Fibroblast of lung (primary cell): ENCODE measurements around the gene RBFOX1. TPM values are rescaled to one million over a fixed set of nuclear protein-coding genes. Genes with fewer than 3 reads are reported as not detected.

ENCODE experiments used
- DNase-seq, 2 donors: peaks; one replicate each; pipeline versions ENCODE4 v3.0.0 to v3.0.0-alpha.2; 2010; ENCODE audit warnings: low read depth in 2 of 2
- H2AFZ ChIP-seq: 2 replicates; pipeline ENCODE4 v1.5.1; 2012; ENCODE audit warnings: low read length, control low read depth, inconsistent platforms
- H3K27ac ChIP-seq: 2 replicates; pipeline ENCODE4 v1.5.1; 2011; ENCODE audit warnings: low read length, control low read depth; ENCODE audit not compliant: insufficient read depth
- H3K27me3 ChIP-seq: 2 replicates; pipeline ENCODE4 v1.5.1; 2011; ENCODE audit warnings: mild to moderate bottlenecking, low read length; ENCODE audit not compliant: control insufficient read depth, insufficient read depth
- H3K36me3 ChIP-seq: 2 replicates; pipeline ENCODE4 v1.5.1; 2011; ENCODE audit warnings: low read length; ENCODE audit not compliant: control insufficient read depth, insufficient read depth
- H3K4me1 ChIP-seq: 2 replicates; pipeline ENCODE4 v1.5.1; 2011; ENCODE audit warnings: low read length; ENCODE audit not compliant: control insufficient read depth, insufficient read depth; ENCODE audit errors: extremely low read depth
- H3K4me2 ChIP-seq: 2 replicates; pipeline ENCODE4 v1.5.1; 2011; ENCODE audit warnings: low read length, control low read depth; ENCODE audit not compliant: insufficient read depth; ENCODE audit errors: extremely low read depth
- H3K4me3 ChIP-seq, 4 experiments: fragments of 200-600 bp in 1 of 4; sonication (generic) in 1 of 4; replicated peaks in 1 of 4; 2 replicates each; pipeline ENCODE4 v1.5.1; 2011 to 2016; ENCODE audit warnings: low read length in 4 of 4, low read depth in 3 of 4, mild to moderate bottlenecking in 3 of 4, control low read depth in 2 of 4, inconsistent platforms in 1 of 4, mixed read lengths in 1 of 4; ENCODE audit not compliant: insufficient read depth in 1 of 4; ENCODE audit errors: control extremely low read depth in 1 of 4
- H3K79me2 ChIP-seq: 2 replicates; pipeline ENCODE4 v1.5.1; 2012; ENCODE audit warnings: mild to moderate bottlenecking, low read length, inconsistent platforms; ENCODE audit not compliant: control insufficient read depth, insufficient read depth
- H3K9ac ChIP-seq: 2 replicates; pipeline ENCODE4 v1.5.1; 2011; ENCODE audit warnings: mild to moderate bottlenecking, low read length, control low read depth; ENCODE audit not compliant: insufficient read depth
- H3K9me3 ChIP-seq: 2 replicates; pipeline ENCODE4 v1.5.1; 2012; ENCODE audit warnings: low read depth, low read length; ENCODE audit not compliant: control insufficient read depth, insufficient read depth
- H4K20me1 ChIP-seq: 2 replicates; pipeline ENCODE4 v1.5.1; 2011; ENCODE audit warnings: low read length; ENCODE audit not compliant: control insufficient read depth, insufficient read depth; ENCODE audit errors: extremely low read depth
- EZH2 ChIP-seq: IDR thresholded peaks from 2 replicates; pipeline ENCODE4 v1.5.1; 2012; ENCODE audit warnings: low read length, control low read depth, mild to moderate bottlenecking; ENCODE audit errors: missing control alignments
- polyA plus RNA-seq, 2 donors: library from polyadenylated mRNA; depleted of rRNA in 1 of 2; stranded (reverse) in 1 of 2; unstranded in 1 of 2; fragments of >200 nt; gene quantifications; 2 replicates each; pipeline ENCODE4 v1.2.1, GENCODE V29; 2011 to 2012; ENCODE audit warnings: missing spikeins in 1 of 2
- total RNA-seq: library from RNA; depleted of rRNA; stranded (reverse); fragments of >200 nt; gene quantifications from 2 replicates; pipeline ENCODE4 v1.2.1, GENCODE V29; 2014
- TF ChIP-seq, protein P1 (sequence below), 2 donors: IDR thresholded peaks in 1 of 2; conservative IDR thresholded peaks in 1 of 2; 1 replicate in 1 of 2; 2 replicates in 1 of 2; pipeline ENCODE4 v1.5.1; 2011 to 2012; ENCODE audit warnings: low read length in 2 of 2, control low read depth in 1 of 2, inconsistent platforms in 1 of 2, low read depth in 1 of 2, mild to moderate bottlenecking in 1 of 2

The RBFOX1 gene
- total and polyA plus RNA-seq, 2 donors (not counting 1 experiment from before 2014, with no cell fraction given), result not detected

DNA sequence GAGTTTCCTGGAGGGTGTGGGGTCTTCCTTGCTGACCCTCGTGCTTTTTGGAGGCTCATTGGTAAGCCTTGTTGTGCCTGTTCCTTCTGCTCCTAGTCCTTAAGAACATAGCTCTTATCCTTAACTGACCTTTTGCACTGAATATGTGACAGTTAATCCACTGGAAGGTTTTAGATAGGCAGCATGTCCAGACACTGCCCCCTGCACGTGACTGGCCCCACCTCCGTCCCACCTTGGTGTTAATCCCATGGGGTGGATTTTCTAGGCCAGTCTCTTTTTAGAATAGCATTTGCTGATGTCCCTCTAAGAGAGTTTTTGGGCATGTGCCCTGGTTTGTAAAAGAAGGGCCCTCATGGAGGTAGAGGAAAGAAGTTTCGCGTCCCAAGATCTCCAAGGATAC, 58.3 kb downstream of the RBFOX1 start:
- H3K79me2 ChIP-seq, result no peaks in the 10 kb centered on the region
- no peaks in the 10 kb centered on the region for H3K9me3 ChIP-seq
- TF ChIP-seq, protein P1, sequence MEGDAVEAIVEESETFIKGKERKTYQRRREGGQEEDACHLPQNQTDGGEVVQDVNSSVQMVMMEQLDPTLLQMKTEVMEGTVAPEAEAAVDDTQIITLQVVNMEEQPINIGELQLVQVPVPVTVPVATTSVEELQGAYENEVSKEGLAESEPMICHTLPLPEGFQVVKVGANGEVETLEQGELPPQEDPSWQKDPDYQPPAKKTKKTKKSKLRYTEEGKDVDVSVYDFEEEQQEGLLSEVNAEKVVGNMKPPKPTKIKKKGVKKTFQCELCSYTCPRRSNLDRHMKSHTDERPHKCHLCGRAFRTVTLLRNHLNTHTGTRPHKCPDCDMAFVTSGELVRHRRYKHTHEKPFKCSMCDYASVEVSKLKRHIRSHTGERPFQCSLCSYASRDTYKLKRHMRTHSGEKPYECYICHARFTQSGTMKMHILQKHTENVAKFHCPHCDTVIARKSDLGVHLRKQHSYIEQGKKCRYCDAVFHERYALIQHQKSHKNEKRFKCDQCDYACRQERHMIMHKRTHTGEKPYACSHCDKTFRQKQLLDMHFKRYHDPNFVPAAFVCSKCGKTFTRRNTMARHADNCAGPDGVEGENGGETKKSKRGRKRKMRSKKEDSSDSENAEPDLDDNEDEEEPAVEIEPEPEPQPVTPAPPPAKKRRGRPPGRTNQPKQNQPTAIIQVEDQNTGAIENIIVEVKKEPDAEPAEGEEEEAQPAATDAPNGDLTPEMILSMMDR (conservative IDR thresholded peaks at IDR 0.05 in 1 of 2, IDR thresholded peaks at IDR 0.05 in 1 of 2; ENCODE audit: low read depth in 1 of 2, low read length in 2 of 2), result no peak
- no peak for TF ChIP-seq EZH2

DNA sequence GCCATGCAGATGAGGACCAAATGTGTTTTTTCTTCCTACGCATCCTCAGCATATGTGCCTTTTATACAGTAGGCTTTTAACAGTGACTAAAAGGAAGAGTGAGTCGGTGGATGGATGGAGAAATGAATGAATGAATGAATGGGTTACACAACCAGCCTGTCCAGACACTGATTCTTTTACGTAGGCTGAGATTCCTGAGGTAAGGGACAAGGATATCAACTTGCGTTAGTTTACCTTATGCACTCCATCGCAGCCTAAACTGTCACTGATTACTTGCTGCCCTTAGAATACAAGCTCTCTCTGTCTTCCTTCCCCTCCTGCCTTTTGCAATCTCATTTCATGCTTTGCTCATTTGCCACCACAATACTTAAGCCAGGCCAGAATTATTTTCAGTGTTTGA, 59.0 kb downstream of the RBFOX1 start:
- Histone ChIP-seq H3K4me1 (no peaks in the 10 kb centered on the region), H3K9ac (no peak overlapping the region), H3K4me3 (no peak overlapping the region), H3K79me2 (no peaks in the 10 kb centered on the region), H3K9me3 (no peaks in the 10 kb centered on the region), H2AFZ (no peak overlapping the region), H3K4me2 (no peak overlapping the region), H3K27me3 (no peaks in the 10 kb centered on the region), H4K20me1 (no peaks in the 10 kb centered on the region), H3K27ac (no peak overlapping the region), H3K36me3 (no peaks in the 10 kb centered on the region)
- no peak for DNase-seq
- no peak for TF ChIP-seq EZH2
- TF ChIP-seq, protein P1 (conservative IDR thresholded peaks at IDR 0.05 in 1 of 2, IDR thresholded peaks at IDR 0.05 in 1 of 2; ENCODE audit: low read depth in 1 of 2, low read length in 2 of 2), result no peak

More for the DNA sequence above, 58.3 kb downstream of the RBFOX1 start:
- no peak overlapping the region for H3K4me3 ChIP-seq
- no peaks in the 10 kb centered on the region for H3K4me1 ChIP-seq
- DNase-seq, result no peak
- no peaks in the 10 kb centered on the region for H4K20me1 ChIP-seq
- H2AFZ ChIP-seq, result no peak overlapping the region
- H3K36me3 ChIP-seq, result no peaks in the 10 kb centered on the region
- H3K27me3 ChIP-seq, result no peaks in the 10 kb centered on the region
- H3K4me2 ChIP-seq, result no peak overlapping the region
- no peak overlapping the region for H3K27ac ChIP-seq
- H3K9ac ChIP-seq, result no peak overlapping the region

DNA sequence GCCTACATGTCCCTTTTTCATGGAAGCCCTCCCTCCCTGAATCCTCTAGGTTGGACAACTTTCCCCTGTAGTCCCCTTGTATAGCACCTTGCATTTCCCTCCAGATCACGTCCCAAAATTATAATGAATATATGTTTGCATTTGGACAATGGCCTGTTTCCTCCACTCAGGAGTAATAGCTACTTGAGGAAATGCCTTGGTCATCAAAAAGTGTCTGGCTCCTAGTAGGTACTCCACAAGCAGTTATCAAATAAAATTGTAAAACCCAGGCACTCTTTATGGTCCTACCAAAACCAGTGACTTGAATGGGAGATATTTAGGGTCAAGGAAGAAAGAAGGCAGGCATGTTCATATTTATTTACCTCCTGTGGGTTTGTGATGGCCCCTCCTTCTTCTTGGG, 59.6 kb downstream of the RBFOX1 start:
- no peaks in the 10 kb centered on the region for H3K9me3 ChIP-seq
- H3K36me3 ChIP-seq, result no peaks in the 10 kb centered on the region
- H3K9ac ChIP-seq, result no peak overlapping the region
- no peak overlapping the region for H3K27ac ChIP-seq
- H3K79me2 ChIP-seq, result no peaks in the 10 kb centered on the region
- TF ChIP-seq, protein P1 (conservative IDR thresholded peaks at IDR 0.05 in 1 of 2, IDR thresholded peaks at IDR 0.05 in 1 of 2; ENCODE audit: low read depth in 1 of 2, low read length in 2 of 2), result no peak
- no peak for TF ChIP-seq EZH2
- H3K4me2 ChIP-seq, result no peak overlapping the region
- DNase-seq, result no peak
- no peaks in the 10 kb centered on the region for H3K4me1 ChIP-seq
- H4K20me1 ChIP-seq, result no peaks in the 10 kb centered on the region
- H2AFZ ChIP-seq, result no peak overlapping the region
- H3K4me3 ChIP-seq, result no peak overlapping the region
- no peaks in the 10 kb centered on the region for H3K27me3 ChIP-seq
